ENCODE data around the gene MAP2K3.

MAP2K3 gene

GRCh38 chr17:21249086-21249795, 35.3 kb upstream of the MAP2K3 start:
- no peak overlapping the region for H3K4me3 ChIP-seq (ENCODE audit: low read depth, low read length)
- TF ChIP-seq, protein P1, sequence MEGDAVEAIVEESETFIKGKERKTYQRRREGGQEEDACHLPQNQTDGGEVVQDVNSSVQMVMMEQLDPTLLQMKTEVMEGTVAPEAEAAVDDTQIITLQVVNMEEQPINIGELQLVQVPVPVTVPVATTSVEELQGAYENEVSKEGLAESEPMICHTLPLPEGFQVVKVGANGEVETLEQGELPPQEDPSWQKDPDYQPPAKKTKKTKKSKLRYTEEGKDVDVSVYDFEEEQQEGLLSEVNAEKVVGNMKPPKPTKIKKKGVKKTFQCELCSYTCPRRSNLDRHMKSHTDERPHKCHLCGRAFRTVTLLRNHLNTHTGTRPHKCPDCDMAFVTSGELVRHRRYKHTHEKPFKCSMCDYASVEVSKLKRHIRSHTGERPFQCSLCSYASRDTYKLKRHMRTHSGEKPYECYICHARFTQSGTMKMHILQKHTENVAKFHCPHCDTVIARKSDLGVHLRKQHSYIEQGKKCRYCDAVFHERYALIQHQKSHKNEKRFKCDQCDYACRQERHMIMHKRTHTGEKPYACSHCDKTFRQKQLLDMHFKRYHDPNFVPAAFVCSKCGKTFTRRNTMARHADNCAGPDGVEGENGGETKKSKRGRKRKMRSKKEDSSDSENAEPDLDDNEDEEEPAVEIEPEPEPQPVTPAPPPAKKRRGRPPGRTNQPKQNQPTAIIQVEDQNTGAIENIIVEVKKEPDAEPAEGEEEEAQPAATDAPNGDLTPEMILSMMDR (conservative IDR thresholded peaks at IDR 0.05; ENCODE audit: low read depth, low read length): no peak
- no peak for DNase-seq (ENCODE audit: low read depth)

- TF ChIP-seq, protein P1 (conservative IDR thresholded peaks at IDR 0.05; ENCODE audit: low read depth, low read length): peak; percentile 15
- no peak for DNase-seq (ENCODE audit: low read depth)
- H3K4me3 ChIP-seq (ENCODE audit: low read depth, low read length): no peak overlapping the region
Observed at GRCh38 chr17:21249920-21250703, 34.4 kb upstream of the MAP2K3 start.

GRCh38 chr17:21250854-21251253, 33.7 kb upstream of the MAP2K3 start:
- DNase-seq (ENCODE audit: low read depth): no peak
- H3K4me3 ChIP-seq (ENCODE audit: low read depth, low read length): no peak overlapping the region

GRCh38 chr17:21251337-21252010, 33.0 kb upstream of the MAP2K3 start:
- TF ChIP-seq, protein P1 (conservative IDR thresholded peaks at IDR 0.05; ENCODE audit: low read depth, low read length): no peak

More at GRCh38 chr17:21250854-21251253, 33.7 kb upstream of the MAP2K3 start:
- TF ChIP-seq, protein P1 (conservative IDR thresholded peaks at IDR 0.05; ENCODE audit: low read depth, low read length): no peak

DNA sequence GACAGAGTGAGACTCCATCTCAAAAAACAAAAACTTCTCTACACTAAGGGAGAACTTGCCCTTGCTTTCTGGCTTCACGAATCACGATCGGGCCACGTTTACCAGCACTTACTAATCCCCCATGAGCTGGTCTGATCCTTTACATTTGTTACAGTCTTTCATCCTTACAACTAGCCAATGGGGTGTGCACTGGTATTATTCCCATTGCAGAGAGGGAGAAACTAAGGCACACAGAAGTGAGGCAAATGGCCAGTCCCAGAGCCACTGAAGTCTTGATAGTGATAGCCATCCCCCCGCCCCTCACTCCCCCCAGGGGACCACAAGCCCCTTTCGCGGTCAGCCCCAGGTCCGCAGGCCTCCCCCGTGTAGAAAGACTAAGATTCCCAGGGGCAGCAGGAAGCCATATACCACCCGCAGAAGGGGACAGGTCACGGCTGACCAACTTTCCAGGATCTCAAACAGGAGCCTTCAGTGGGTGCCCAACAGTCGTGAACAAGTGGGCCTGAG, 32.2 kb upstream of the MAP2K3 start:
- DNase-seq (ENCODE audit: low read depth): peak; percentile 6
- TF ChIP-seq, protein P1 (conservative IDR thresholded peaks at IDR 0.05; ENCODE audit: low read depth, low read length): no peak
- H3K4me3 ChIP-seq (ENCODE audit: low read depth, low read length): peak overlapping the region; percentile 55

More at GRCh38 chr17:21251337-21252010, 33.0 kb upstream of the MAP2K3 start:
- DNase-seq (ENCODE audit: low read depth): no peak
- H3K4me3 ChIP-seq (ENCODE audit: low read depth, low read length): no peak overlapping the region

DNA sequence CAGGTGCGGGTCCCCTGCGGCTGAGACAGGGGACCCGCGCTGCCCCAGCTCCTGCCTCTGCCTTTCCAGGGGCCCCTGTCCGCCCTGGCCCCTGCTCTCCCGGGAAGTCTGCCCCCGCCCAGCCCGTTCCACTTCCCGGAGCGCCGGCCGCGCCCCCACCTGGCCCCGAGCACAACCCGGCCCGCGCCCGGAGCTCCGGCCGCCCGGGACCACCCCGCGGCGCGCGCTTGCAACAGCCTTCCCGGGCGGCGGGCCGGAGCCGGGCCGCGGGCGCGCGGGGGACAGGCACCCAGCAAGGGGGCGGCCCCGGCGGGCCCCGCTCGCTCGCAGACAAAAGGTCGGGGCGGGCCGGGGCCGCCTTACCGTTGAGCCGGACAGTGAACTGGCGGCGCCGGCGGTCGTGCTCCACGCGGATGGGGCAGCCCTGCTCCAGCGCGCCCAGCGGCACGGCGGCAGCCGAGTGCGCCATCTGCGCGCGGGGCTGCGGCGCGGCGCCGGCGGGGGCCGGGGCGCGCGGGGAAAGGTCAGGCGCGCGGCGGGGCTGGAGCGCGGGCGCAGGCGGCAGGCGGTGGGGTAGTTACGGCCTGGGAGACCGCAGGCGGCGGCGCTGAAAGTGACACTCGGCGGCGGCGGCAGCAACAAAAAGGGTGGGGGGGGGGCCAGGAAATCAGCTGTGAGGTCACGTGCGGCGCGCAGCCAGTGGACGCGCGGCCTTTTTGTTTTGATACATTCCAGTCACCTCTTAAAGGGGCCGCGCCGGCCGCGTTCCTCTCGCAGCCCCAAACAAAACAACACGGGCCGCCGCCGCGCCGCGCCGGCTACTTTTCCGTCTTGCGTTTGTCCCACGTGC, 31.5 kb upstream of the MAP2K3 start, which contains the start of gene NATD1:
NATD1 (minus strand) TSS at position 615 of the 850 bp plus-strand sequence; CDS start at position 469, 146 bp downstream.
- peak within 1 kb of the TSS; percentile 55 for H3K4me3 ChIP-seq (ENCODE audit: low read depth, low read length)
- DNase-seq (ENCODE audit: low read depth): peak; percentile 89
- TF ChIP-seq, protein P1 (conservative IDR thresholded peaks at IDR 0.05; ENCODE audit: low read depth, low read length): no peak
